Esophagus squamous epithelium (tissue), 5 donors: ENCODE results near the gene KIAA0232. TPM values are rescaled to one million over a fixed set of nuclear protein-coding genes. Genes with fewer than 3 reads are reported as not detected.

ENCODE experiments used
- DNase-seq: peaks from one replicate; lab custom pipeline; 2025; lab: John Stamatoyannopoulos, UW
- H3K27ac ChIP-seq, 4 donors: fragments of 200-600 bp; sonication (generic); one replicate each; pipeline ENCODE4 v1.5.1; 2016 to 2019; ENCODE audit warnings: mild to moderate bottlenecking in 1 of 4
- H3K27me3 ChIP-seq, 4 donors: fragments of 200-600 bp; sonication (generic); 1 replicate in 3 of 4; 2 replicates in 1 of 4; pipeline versions ENCODE4 v1.5.1 to v1.6.0; 2017 to 2021; ENCODE audit warnings: antibody characterized with exemption in 1 of 4
- H3K36me3 ChIP-seq, 3 donors: fragments of 200-600 bp; sonication (generic); one replicate each; pipeline ENCODE4 v1.5.1; 2016 to 2019
- H3K4me1 ChIP-seq, 3 donors: fragments of 200-600 bp; sonication (generic); one replicate each; pipeline ENCODE4 v1.5.1; 2017 to 2019
- H3K4me3 ChIP-seq, 4 donors: fragments of 200-600 bp; sonication (generic); 1 replicate in 3 of 4; 2 replicates in 1 of 4; pipeline ENCODE4 v1.5.1; 2016 to 2019; ENCODE audit warnings: mild to moderate bottlenecking in 2 of 4, moderate library complexity in 1 of 4
- H3K9me3 ChIP-seq, 3 donors: fragments of 200-600 bp; sonication (generic); one replicate each; pipeline ENCODE4 v1.5.1; 2016 to 2019
- POLR2A ChIP-seq, 4 donors: fragments of 450-650 bp; IDR thresholded peaks; one replicate each; pipeline ENCODE4 v1.6.1; 2017; ENCODE audit warnings: antibody characterized with exemption in 4 of 4, mild to moderate bottlenecking in 4 of 4, moderate library complexity in 3 of 4
- WGBS, 2 donors: methylation state at CpG; one replicate each; pipeline ENCODE4 v1.1.5; 2018; 5-methylcytosine and 5-hydroxymethylcytosine counted together
- intact Hi-C: fragments of 100-400 bp; cut with DNase I; formaldehyde crosslinking; loops from one replicate; pipeline ENCODE4 v1.15.0; 2022
- total RNA-seq, 4 donors: library from RNA; depleted of rRNA; stranded (reverse); fragments of >200 nt; gene quantifications; one replicate each; pipeline ENCODE4 v1.1.0, GENCODE V29; 2016
- TF ChIP-seq, protein P1 (sequence below), 6 experiments: fragments of 450-650 bp in 4 of 6; fragments of 200-600 bp in 2 of 6; sonication (generic) in 2 of 6; IDR thresholded peaks; one replicate each; pipeline ENCODE4 v1.5.1; 2016 to 2019; ENCODE audit warnings: antibody characterized with exemption in 6 of 6, mild to moderate bottlenecking in 4 of 6, moderate library complexity in 4 of 6
- donor health status: DM: yes; HTN: yes; CAD: no.

The KIAA0232 gene
- total RNA-seq, 4 donors from 2014 or later: 19.4 to 46.8 (median 35.0) TPM

DNA sequence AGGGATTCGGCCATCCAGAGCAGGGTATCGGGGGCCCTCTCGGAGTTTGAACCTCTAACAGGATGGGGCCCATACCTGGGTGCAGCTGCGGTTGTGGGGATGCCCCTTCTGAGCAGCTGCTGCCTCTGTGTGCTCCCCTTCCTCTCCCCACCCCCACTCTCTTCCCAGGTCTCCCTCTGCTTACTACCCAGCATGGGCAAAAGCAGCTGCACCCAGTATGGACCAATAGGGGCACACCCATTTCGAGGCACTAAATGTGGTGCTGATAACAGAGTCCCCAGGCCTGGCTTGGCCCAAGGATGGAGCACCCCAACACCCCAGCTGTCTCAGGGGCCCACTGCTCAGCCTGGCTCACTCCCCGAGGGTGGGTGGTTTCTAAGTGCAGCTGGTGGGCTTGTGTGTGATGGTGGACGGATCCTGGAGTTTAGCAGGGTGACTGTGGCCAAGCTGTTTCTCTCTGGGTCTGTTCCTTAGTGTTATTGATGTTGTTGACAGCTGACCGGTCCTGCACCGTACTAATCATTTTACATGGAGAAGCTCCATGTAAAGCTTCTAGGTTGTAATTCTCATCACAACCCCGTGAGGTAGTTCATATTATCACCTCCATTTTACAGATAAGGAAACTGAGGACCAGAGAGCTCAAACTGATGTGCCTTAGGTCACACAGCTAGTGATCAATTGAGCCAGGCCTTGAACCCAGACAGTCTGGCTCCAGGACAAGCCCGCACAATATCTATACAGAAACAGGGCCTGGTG is 13.1 kb upstream of the KIAA0232 start:
- H3K4me3 ChIP-seq: no peak overlapping the region
- H3K36me3 ChIP-seq: no peaks in the 10 kb centered on the region
- no peak for TF ChIP-seq POLR2A (IDR thresholded peaks at IDR 0.05)
- TF ChIP-seq, protein P1, sequence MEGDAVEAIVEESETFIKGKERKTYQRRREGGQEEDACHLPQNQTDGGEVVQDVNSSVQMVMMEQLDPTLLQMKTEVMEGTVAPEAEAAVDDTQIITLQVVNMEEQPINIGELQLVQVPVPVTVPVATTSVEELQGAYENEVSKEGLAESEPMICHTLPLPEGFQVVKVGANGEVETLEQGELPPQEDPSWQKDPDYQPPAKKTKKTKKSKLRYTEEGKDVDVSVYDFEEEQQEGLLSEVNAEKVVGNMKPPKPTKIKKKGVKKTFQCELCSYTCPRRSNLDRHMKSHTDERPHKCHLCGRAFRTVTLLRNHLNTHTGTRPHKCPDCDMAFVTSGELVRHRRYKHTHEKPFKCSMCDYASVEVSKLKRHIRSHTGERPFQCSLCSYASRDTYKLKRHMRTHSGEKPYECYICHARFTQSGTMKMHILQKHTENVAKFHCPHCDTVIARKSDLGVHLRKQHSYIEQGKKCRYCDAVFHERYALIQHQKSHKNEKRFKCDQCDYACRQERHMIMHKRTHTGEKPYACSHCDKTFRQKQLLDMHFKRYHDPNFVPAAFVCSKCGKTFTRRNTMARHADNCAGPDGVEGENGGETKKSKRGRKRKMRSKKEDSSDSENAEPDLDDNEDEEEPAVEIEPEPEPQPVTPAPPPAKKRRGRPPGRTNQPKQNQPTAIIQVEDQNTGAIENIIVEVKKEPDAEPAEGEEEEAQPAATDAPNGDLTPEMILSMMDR (IDR thresholded peaks at IDR 0.05): no peak
- H3K9me3 ChIP-seq: no peaks in the 10 kb centered on the region
- no peak overlapping the region for H3K27ac ChIP-seq
- DNase-seq: no peak
- H3K27me3 ChIP-seq: no peaks in the 10 kb centered on the region
- intact Hi-C loops: no loop called here
- 81 to 90% methylated on average over 6 to 11 of the region's 11 CpGs for WGBS, 2 donors
- H3K4me1 ChIP-seq: peaks cover 4 to 66% (median 29%) of the 10 kb centered on the region in 3 donors

- H3K4me3 ChIP-seq: no peak overlapping the region
- peaks cover 4 to 66% (median 29%) of the 10 kb centered on the region in 3 donors for H3K4me1 ChIP-seq
- DNase-seq: no peak
- 83 to 84% methylated on average over 3 to 6 of the region's 7 CpGs for WGBS, 2 donors
- no peaks in the 10 kb centered on the region for H3K36me3 ChIP-seq
- no peaks in the 10 kb centered on the region for H3K9me3 ChIP-seq
- intact Hi-C loops: no loop called here
- H3K27me3 ChIP-seq: no peaks in the 10 kb centered on the region
- TF ChIP-seq, protein P1 (IDR thresholded peaks at IDR 0.05): no peak
- no peak for TF ChIP-seq POLR2A (IDR thresholded peaks at IDR 0.05)
- peak overlapping the region in 1 of 4 donors; percentile 84 for H3K27ac ChIP-seq
Observed at GRCh38 chr4:6769989-6770420, 12.5 kb upstream of the KIAA0232 start.

- H3K36me3 ChIP-seq: no peaks in the 10 kb centered on the region
- H3K27ac ChIP-seq: peak overlapping the region in 2 of 4 donors; percentile 57 to 84
- no peak for DNase-seq
- WGBS, 2 donors: 79 to 90% methylated on average over 3 to 6 of the region's 7 CpGs
- TF ChIP-seq, protein P1 (IDR thresholded peaks at IDR 0.05): no peak
- TF ChIP-seq POLR2A (IDR thresholded peaks at IDR 0.05): no peak
- H3K4me1 ChIP-seq: peaks cover 4 to 66% (median 29%) of the 10 kb centered on the region in 3 donors
- no peak overlapping the region for H3K4me3 ChIP-seq
- intact Hi-C loops: no loop called here
- no peaks in the 10 kb centered on the region for H3K9me3 ChIP-seq
- H3K27me3 ChIP-seq: no peaks in the 10 kb centered on the region
Observed at GRCh38 chr4:6770581-6771228, 11.8 kb upstream of the KIAA0232 start.

DNA sequence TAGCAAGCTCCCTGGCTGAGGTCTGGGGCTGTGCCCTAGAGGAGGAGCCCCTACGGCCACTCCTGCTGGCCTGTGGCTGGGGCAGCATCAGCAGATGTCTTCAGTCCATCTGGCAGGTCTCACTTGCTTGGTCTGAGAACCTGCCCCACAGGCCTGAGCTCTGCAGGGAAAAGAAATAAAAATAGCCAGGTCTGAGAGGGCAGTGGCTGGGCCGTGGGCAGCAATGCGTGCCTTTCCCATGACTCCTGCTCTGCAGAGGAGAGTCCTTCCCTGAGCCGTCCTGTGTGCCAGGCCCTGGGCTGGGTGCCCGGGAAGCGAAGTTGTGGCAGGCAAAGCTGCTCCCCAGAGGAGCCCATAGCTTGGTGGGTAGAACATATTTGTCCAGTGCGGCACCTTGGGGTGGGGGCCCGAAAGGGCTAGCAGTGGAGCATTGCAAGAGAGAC is 11.3 kb upstream of the KIAA0232 start:
- Histone ChIP-seq H3K27ac (peak overlapping the region; percentile 23 to 84 (median 62)), H3K27me3 (no peaks in the 10 kb centered on the region), H3K4me3 (no peak overlapping the region), H3K4me1 (peaks cover 4 to 66% (median 29%) of the 10 kb centered on the region in 3 donors), H3K36me3 (no peaks in the 10 kb centered on the region), H3K9me3 (no peaks in the 10 kb centered on the region)
- intact Hi-C loops: no loop called here
- no peak for DNase-seq
- WGBS, 2 donors: 59 to 90% methylated on average over 2 to 5 of the region's 8 CpGs
- no peak for TF ChIP-seq POLR2A (IDR thresholded peaks at IDR 0.05)
- TF ChIP-seq, protein P1 (IDR thresholded peaks at IDR 0.05): no peak
